ENCODE results near the gene DDX3X. TPM values are rescaled to one million over a fixed set of nuclear protein-coding genes. Genes with fewer than 3 reads are reported as not detected.

The DDX3X gene
- total and polyA plus RNA-seq, 10 of the 15 experiments (the other 5 are each of a cell fraction or from before 2014, with no cell fraction given): 52.0 to 283 (median 172) TPM

GRCh38 chrX:41333003-41333743 is 789 bp upstream of the DDX3X start (continued):
- TF ChIP-seq REST (IDR thresholded peaks at IDR 0.05; ENCODE audit: low read depth, low read length): no peak
- TF ChIP-seq, protein P1, sequence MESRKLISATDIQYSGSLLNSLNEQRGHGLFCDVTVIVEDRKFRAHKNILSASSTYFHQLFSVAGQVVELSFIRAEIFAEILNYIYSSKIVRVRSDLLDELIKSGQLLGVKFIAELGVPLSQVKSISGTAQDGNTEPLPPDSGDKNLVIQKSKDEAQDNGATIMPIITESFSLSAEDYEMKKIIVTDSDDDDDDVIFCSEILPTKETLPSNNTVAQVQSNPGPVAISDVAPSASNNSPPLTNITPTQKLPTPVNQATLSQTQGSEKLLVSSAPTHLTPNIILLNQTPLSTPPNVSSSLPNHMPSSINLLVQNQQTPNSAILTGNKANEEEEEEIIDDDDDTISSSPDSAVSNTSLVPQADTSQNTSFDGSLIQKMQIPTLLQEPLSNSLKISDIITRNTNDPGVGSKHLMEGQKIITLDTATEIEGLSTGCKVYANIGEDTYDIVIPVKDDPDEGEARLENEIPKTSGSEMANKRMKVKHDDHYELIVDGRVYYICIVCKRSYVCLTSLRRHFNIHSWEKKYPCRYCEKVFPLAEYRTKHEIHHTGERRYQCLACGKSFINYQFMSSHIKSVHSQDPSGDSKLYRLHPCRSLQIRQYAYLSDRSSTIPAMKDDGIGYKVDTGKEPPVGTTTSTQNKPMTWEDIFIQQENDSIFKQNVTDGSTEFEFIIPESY (IDR thresholded peaks at IDR 0.05): peak; percentile 48; the same call in 1 of the 2 replicates
- 0 out of 2 replicates have a peak, but pooled peaks have one; percentile 26 for TF ChIP-seq RBBP5 (conservative IDR thresholded peaks at IDR 0.05)
- peak in 1 of 2 experiments; percentile 56; a peak in 2 of 4 replicates for TF ChIP-seq EP300 (IDR thresholded peaks at IDR 0.05; ENCODE audit: borderline replicate concordance in 1 of 2, control insufficient read depth in 1 of 2, low read depth in 2 of 2, low read length in 2 of 2)
- peak; percentile 71; the same call in 1 of the 2 replicates for TF ChIP-seq DPF2 (IDR thresholded peaks at IDR 0.05)
- TF ChIP-seq NFXL1 (IDR thresholded peaks at IDR 0.05; ENCODE audit: borderline replicate concordance): no peak
- peak; percentile 60; the same call in 1 of the 2 replicates for TF ChIP-seq MXI1 (IDR thresholded peaks at IDR 0.05; ENCODE audit: low read depth, low read length)
- TF ChIP-seq SUPT20H (IDR thresholded peaks at IDR 0.05; ENCODE audit: borderline replicate concordance, control insufficient read depth, low read depth, low read length): no peak
- TF ChIP-seq TCF12 (IDR thresholded peaks at IDR 0.05; ENCODE audit: low read depth, low read length): 0 out of 2 replicates have a peak, but pooled peaks have one; percentile 5
- TF ChIP-seq BRCA1 (IDR thresholded peaks at IDR 0.05; ENCODE audit: low read depth, low read length): no peak
- no peak for TF ChIP-seq HDAC2 (IDR thresholded peaks at IDR 0.05)
- TF ChIP-seq CEBPB (IDR thresholded peaks at IDR 0.05; ENCODE audit: borderline replicate concordance in 1 of 2, low read depth in 2 of 2, low read length in 2 of 2): no peak
- no peak for TF ChIP-seq ZNF217 (IDR thresholded peaks at IDR 0.05)
- TF ChIP-seq ZZZ3 (IDR thresholded peaks at IDR 0.05; ENCODE audit: control insufficient read depth, insufficient read length, low read depth): no peak
- peak; percentile 68 for TF ChIP-seq NR2F1 (conservative IDR thresholded peaks at IDR 0.05)
- TF ChIP-seq, protein P2, sequence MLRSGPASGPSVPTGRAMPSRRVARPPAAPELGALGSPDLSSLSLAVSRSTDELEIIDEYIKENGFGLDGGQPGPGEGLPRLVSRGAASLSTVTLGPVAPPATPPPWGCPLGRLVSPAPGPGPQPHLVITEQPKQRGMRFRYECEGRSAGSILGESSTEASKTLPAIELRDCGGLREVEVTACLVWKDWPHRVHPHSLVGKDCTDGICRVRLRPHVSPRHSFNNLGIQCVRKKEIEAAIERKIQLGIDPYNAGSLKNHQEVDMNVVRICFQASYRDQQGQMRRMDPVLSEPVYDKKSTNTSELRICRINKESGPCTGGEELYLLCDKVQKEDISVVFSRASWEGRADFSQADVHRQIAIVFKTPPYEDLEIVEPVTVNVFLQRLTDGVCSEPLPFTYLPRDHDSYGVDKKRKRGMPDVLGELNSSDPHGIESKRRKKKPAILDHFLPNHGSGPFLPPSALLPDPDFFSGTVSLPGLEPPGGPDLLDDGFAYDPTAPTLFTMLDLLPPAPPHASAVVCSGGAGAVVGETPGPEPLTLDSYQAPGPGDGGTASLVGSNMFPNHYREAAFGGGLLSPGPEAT (IDR thresholded peaks at IDR 0.05; ENCODE audit: low read depth): peak; percentile 95
- no peak for TF ChIP-seq SMAD5 (IDR thresholded peaks at IDR 0.05; ENCODE audit: low read depth)
- TF ChIP-seq SPI1 (IDR thresholded peaks at IDR 0.05; ENCODE audit: borderline replicate concordance, insufficient read depth, low read depth, low read length): no peak
- peak; percentile 95 for TF ChIP-seq BMI1 (IDR thresholded peaks at IDR 0.05; ENCODE audit: borderline replicate concordance)

All from GM12878 (cell line).